ENCODE results near the gene FNDC3B.

GRCh38 chr3:172070802-172071201, 31.4 kb downstream of the FNDC3B start:
- TF ChIP-seq CTCF (IDR thresholded peaks at IDR 0.05; ENCODE audit: low read depth, low read length) (no peak), POLR2A (IDR thresholded peaks at IDR 0.05; ENCODE audit: extremely low read depth, insufficient read length) (no peak), MYC (IDR thresholded peaks at IDR 0.05; ENCODE audit: low read depth, low read length) (no peak)
